ENCODE measurements around the gene HDAC5. TPM values are rescaled to one million over a fixed set of nuclear protein-coding genes. Genes with fewer than 3 reads are reported as not detected.

HDAC5 gene
- total RNA-seq, 1 donor from 2014 or later, result 34.1 TPM

DNA sequence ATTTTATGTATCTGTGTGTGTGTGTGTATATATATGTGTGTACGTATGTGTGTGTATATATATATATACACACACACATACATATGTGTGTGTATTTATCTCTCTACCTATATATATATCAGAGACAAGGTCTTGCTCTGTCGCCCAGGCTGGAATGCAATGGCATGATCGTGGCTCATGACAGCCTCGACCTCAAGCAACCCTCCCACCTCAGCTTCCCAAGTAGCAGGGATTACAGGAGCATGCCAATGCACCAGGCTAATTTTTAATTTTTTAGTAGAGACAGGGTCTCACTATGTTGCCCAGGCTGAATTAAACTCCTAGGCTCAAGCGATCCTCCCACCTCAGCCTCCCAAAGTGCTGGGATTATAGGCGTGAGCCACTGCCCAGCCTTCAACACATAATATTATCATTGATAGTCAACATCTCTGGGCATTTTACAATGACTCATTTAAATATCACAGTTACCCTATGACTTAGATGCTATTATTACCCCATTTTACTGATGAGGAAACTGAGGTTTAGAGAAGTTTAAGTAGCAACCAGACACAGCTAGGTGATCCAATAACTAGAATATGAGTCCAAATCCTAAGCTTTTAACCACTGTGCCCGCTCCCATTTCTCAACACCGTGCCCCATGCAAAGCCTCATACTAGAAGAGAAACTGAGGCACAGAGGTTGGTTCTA is 28.6 kb downstream of the HDAC5 start:
- Mint-ChIP-seq H3K4me1 (peaks cover 9% of the 10 kb centered on the region), H3K9me3 (no peaks in the 10 kb centered on the region), H3K27me3 (ENCODE audit: low read depth) (no peaks in the 10 kb centered on the region), H3K27ac (no peak overlapping the region), H3K36me3 (peaks cover 8% of the 10 kb centered on the region), H3K4me3 (no peak overlapping the region)
- TF ChIP-seq, protein P1, sequence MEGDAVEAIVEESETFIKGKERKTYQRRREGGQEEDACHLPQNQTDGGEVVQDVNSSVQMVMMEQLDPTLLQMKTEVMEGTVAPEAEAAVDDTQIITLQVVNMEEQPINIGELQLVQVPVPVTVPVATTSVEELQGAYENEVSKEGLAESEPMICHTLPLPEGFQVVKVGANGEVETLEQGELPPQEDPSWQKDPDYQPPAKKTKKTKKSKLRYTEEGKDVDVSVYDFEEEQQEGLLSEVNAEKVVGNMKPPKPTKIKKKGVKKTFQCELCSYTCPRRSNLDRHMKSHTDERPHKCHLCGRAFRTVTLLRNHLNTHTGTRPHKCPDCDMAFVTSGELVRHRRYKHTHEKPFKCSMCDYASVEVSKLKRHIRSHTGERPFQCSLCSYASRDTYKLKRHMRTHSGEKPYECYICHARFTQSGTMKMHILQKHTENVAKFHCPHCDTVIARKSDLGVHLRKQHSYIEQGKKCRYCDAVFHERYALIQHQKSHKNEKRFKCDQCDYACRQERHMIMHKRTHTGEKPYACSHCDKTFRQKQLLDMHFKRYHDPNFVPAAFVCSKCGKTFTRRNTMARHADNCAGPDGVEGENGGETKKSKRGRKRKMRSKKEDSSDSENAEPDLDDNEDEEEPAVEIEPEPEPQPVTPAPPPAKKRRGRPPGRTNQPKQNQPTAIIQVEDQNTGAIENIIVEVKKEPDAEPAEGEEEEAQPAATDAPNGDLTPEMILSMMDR (IDR thresholded peaks at IDR 0.05; ENCODE audit: unreplicated experiment), result no peak
- no peak for DNase-seq (ENCODE audit: low spot score in 2 of 2, unreplicated experiment in 2 of 2)

GRCh38 chr17:44093231-44093900 is 30.1 kb downstream of the HDAC5 start:
- no peak for DNase-seq (ENCODE audit: low spot score in 2 of 2, unreplicated experiment in 2 of 2)
- no peak overlapping the region for H3K27ac Mint-ChIP-seq
- H3K4me1 Mint-ChIP-seq, result peaks cover 13% of the 10 kb centered on the region
- TF ChIP-seq, protein P1 (IDR thresholded peaks at IDR 0.05; ENCODE audit: unreplicated experiment), result no peak
- no peaks in the 10 kb centered on the region for H3K9me3 Mint-ChIP-seq
- no peaks in the 10 kb centered on the region for H3K27me3 Mint-ChIP-seq (ENCODE audit: low read depth)
- H3K36me3 Mint-ChIP-seq, result peaks cover 13% of the 10 kb centered on the region
- no peak overlapping the region for H3K4me3 Mint-ChIP-seq

GRCh38 chr17:44092051-44092450 is 31.4 kb downstream of the HDAC5 start:
- Mint-ChIP-seq H3K27ac (no peak overlapping the region), H3K27me3 (ENCODE audit: low read depth) (no peaks in the 10 kb centered on the region), H3K4me1 (peaks cover 26% of the 10 kb centered on the region), H3K9me3 (no peaks in the 10 kb centered on the region), H3K36me3 (peaks cover 13% of the 10 kb centered on the region), H3K4me3 (no peak overlapping the region)
- DNase-seq (ENCODE audit: low spot score in 2 of 2, unreplicated experiment in 2 of 2), result no peak
- TF ChIP-seq, protein P1 (IDR thresholded peaks at IDR 0.05; ENCODE audit: unreplicated experiment), result no peak

- Mint-ChIP-seq H3K4me1 (peaks cover 31% of the 10 kb centered on the region), H3K4me3 (no peak overlapping the region), H3K27ac (no peak overlapping the region), H3K9me3 (no peaks in the 10 kb centered on the region), H3K27me3 (ENCODE audit: low read depth) (no peaks in the 10 kb centered on the region), H3K36me3 (peaks cover 13% of the 10 kb centered on the region)
- TF ChIP-seq, protein P1 (IDR thresholded peaks at IDR 0.05; ENCODE audit: unreplicated experiment), result no peak
- no peak for DNase-seq (ENCODE audit: low spot score in 2 of 2, unreplicated experiment in 2 of 2)
These were observed 32.0 kb downstream of the HDAC5 start for GRCh38 chr17:44091200-44091997.

- H3K9me3 Mint-ChIP-seq, result no peaks in the 10 kb centered on the region
- TF ChIP-seq, protein P1 (IDR thresholded peaks at IDR 0.05; ENCODE audit: unreplicated experiment), result no peak
- no peaks in the 10 kb centered on the region for H3K27me3 Mint-ChIP-seq (ENCODE audit: low read depth)
- H3K4me3 Mint-ChIP-seq, result no peak overlapping the region
- peaks cover 27% of the 10 kb centered on the region for H3K4me1 Mint-ChIP-seq
- DNase-seq (ENCODE audit: low spot score in 2 of 2, unreplicated experiment in 2 of 2), result no peak
- no peak overlapping the region for H3K27ac Mint-ChIP-seq
- H3K36me3 Mint-ChIP-seq, result peaks cover 18% of the 10 kb centered on the region
These were observed 35.2 kb downstream of the HDAC5 start for GRCh38 chr17:44088254-44088653.
